T-helper 22 cell (primary cell): ENCODE results near the gene SPATA32.
"Not testable (repeated sequence)": the region's sequence is repeated elsewhere in the genome, so short reads cannot be mapped to it uniquely, and the experiment has no call there.

Source experiments
- DNase-seq: peaks from one replicate; pipeline ENCODE4 v3.0.0-alpha.2; 2020; ENCODE audit warnings: low read depth

SPATA32 gene

GRCh38 chr17:45271603-45272002 lies 9.7 kb upstream of the SPATA32 start:
- DNase-seq = no peak

- DNase-seq = no peak
Observed at GRCh38 chr17:45270828-45271418, 9.0 kb upstream of the SPATA32 start.

GRCh38 chr17:45269912-45270311 lies 8.0 kb upstream of the SPATA32 start:
- DNase-seq = no peak

- DNase-seq = no peak
Observed at GRCh38 chr17:45267436-45268055, 5.7 kb upstream of the SPATA32 start.

GRCh38 chr17:45266372-45266926 lies 4.6 kb upstream of the SPATA32 start:
- no peak for DNase-seq

- no peak for DNase-seq
Observed at GRCh38 chr17:45265821-45266220, 3.9 kb upstream of the SPATA32 start.

GRCh38 chr17:45264988-45265387 lies 3.1 kb upstream of the SPATA32 start:
- DNase-seq = no peak

- no peak for DNase-seq
Observed at GRCh38 chr17:45264430-45264829, 2.5 kb upstream of the SPATA32 start.

- no peak for DNase-seq
Observed at GRCh38 chr17:45263477-45263860, 1.6 kb upstream of the SPATA32 start.

GRCh38 chr17:45262516-45263476 lies 902 bp upstream of the SPATA32 start:
- no peak for DNase-seq

- DNase-seq = no peak
Observed at GRCh38 chr17:45260204-45260783, 1.6 kb downstream of the SPATA32 start.

GRCh38 chr17:45258981-45259380 lies 2.9 kb downstream of the SPATA32 start:
- no peak for DNase-seq

- no peak for DNase-seq
Observed at GRCh38 chr17:45257115-45257514, 4.8 kb downstream of the SPATA32 start.

- no peak for DNase-seq
Observed at GRCh38 chr17:45256114-45256966, 5.6 kb downstream of the SPATA32 start.

- no peak for DNase-seq
Observed at GRCh38 chr17:45255358-45255757, 6.5 kb downstream of the SPATA32 start.

GRCh38 chr17:45253879-45254278 lies 8.0 kb downstream of the SPATA32 start:
- DNase-seq = no peak

GRCh38 chr17:45253237-45253636 lies 8.7 kb downstream of the SPATA32 start:
- DNase-seq = not testable (repeated sequence)

GRCh38 chr17:45251931-45252330 lies 10.0 kb downstream of the SPATA32 start:
- no peak for DNase-seq

- DNase-seq = peak; percentile 78
Observed at GRCh38 chr17:45248132-45248957, 13.5 kb downstream of the SPATA32 start.

- peak; percentile 99 for DNase-seq
Observed at GRCh38 chr17:45247429-45248131, 14.3 kb downstream of the SPATA32 start.
